ENCODE data around the gene TAX1BP1. TPM values are rescaled to one million over a fixed set of nuclear protein-coding genes. Genes with fewer than 3 reads are reported as not detected.
A peak's percentile ranks its signal among the peaks of the same experiment; 100 is the strongest.

TAX1BP1 gene
- total RNA-seq, 1 experiment from 2014 or later = 58.5 TPM

DNA sequence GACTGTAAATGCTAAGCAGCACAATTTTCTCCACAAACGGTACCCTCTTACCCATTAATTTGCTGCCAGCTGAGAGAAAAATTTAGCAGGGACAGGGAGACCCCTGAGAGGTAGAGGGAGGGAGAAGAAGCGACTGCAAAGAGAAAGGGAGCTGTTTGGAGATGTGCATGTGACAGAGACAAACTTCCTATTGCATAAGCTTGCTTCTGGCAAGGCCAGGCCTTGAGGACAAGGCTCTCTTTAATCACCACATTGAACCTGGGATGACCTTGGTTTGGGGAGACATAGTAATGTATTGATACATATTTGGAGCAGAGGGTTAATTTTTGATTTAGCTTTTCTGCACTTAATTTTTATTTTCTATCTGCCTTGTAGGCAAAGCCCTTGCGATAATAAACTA, 46.2 kb upstream of the TAX1BP1 start:
- intact Hi-C loops (cut with micrococcal nuclease) = loop anchor here (5.0 to 10.0 kb wide), 2 partner anchors 139 to 381 kb away; no protein-coding TSS in a partner anchor
- H3K79me2 ChIP-seq (ENCODE audit: low read length) = no peaks in the 10 kb centered on the region
- no peak overlapping the region for H2AFZ ChIP-seq (ENCODE audit: low read length)
- no peaks in the 10 kb centered on the region for H3K9me3 ChIP-seq (ENCODE audit: low read length)
- H3K27me3 ChIP-seq (ENCODE audit: low read length) = no peaks in the 10 kb centered on the region
- H3F3A ChIP-seq (ENCODE audit: low read length, unreplicated experiment) = no peaks in the 10 kb centered on the region
- H3K4me3 ChIP-seq (ENCODE audit: low read length) = no peak overlapping the region
- H3K36me3 ChIP-seq (ENCODE audit: low read depth, low read length) = no peaks in the 10 kb centered on the region
- H3K9ac ChIP-seq (ENCODE audit: low read length) = no peak overlapping the region
- ChIA-PET CTCF (no interaction called here), POLR2A (ENCODE audit: unreplicated experiment) (interaction anchor here (0.6 kb wide), 1 partner anchor 74 kb away, joined by 4 read pairs; no protein-coding TSS in a partner anchor)
- H3K4me1 ChIP-seq (ENCODE audit: insufficient read depth, low read length) = peaks cover 14% of the 10 kb centered on the region
- no peak overlapping the region for H3K27ac ChIP-seq (ENCODE audit: low read length)
- no peaks in the 10 kb centered on the region for H4K20me1 ChIP-seq (ENCODE audit: low read length)
- TF ChIP-seq, protein P1, sequence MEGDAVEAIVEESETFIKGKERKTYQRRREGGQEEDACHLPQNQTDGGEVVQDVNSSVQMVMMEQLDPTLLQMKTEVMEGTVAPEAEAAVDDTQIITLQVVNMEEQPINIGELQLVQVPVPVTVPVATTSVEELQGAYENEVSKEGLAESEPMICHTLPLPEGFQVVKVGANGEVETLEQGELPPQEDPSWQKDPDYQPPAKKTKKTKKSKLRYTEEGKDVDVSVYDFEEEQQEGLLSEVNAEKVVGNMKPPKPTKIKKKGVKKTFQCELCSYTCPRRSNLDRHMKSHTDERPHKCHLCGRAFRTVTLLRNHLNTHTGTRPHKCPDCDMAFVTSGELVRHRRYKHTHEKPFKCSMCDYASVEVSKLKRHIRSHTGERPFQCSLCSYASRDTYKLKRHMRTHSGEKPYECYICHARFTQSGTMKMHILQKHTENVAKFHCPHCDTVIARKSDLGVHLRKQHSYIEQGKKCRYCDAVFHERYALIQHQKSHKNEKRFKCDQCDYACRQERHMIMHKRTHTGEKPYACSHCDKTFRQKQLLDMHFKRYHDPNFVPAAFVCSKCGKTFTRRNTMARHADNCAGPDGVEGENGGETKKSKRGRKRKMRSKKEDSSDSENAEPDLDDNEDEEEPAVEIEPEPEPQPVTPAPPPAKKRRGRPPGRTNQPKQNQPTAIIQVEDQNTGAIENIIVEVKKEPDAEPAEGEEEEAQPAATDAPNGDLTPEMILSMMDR (conservative IDR thresholded peaks at IDR 0.05; ENCODE audit: low read depth, low read length) = no peak
- TF ChIP-seq EZH2phosphoT487 (IDR thresholded peaks at IDR 0.05; ENCODE audit: borderline replicate concordance, low read length) = no peak
- no peak for TF ChIP-seq EZH2 (IDR thresholded peaks at IDR 0.05; ENCODE audit: low read length, unreplicated experiment)
- DNase-seq = no peak
- no TSS peak for BruUV-seq (replicated peaks)
- H3K4me2 ChIP-seq (ENCODE audit: low read length) = no peak overlapping the region
- no peak for ATAC-seq
- H3K9me2 ChIP-seq (replicated peaks; ENCODE audit: low read length) = no peaks in the 10 kb centered on the region

GRCh38 chr7:27695096-27695495, 44.9 kb upstream of the TAX1BP1 start:
- Histone ChIP-seq H3K9me2 (replicated peaks; ENCODE audit: low read length) (no peaks in the 10 kb centered on the region), H3K4me3 (ENCODE audit: low read length) (no peak overlapping the region), H3F3A (ENCODE audit: low read length, unreplicated experiment) (no peaks in the 10 kb centered on the region), H3K27ac (ENCODE audit: low read length) (no peak overlapping the region), H3K36me3 (ENCODE audit: low read depth, low read length) (no peaks in the 10 kb centered on the region), H3K4me2 (ENCODE audit: low read length) (no peak overlapping the region), H3K9me3 (ENCODE audit: low read length) (no peaks in the 10 kb centered on the region), H3K9ac (ENCODE audit: low read length) (no peak overlapping the region), H2AFZ (ENCODE audit: low read length) (no peak overlapping the region), H3K27me3 (ENCODE audit: low read length) (no peaks in the 10 kb centered on the region), H3K79me2 (ENCODE audit: low read length) (no peaks in the 10 kb centered on the region), H3K4me1 (ENCODE audit: insufficient read depth, low read length) (peaks cover 9% of the 10 kb centered on the region), H4K20me1 (ENCODE audit: low read length) (no peaks in the 10 kb centered on the region)
- ChIA-PET CTCF (no interaction called here), POLR2A (ENCODE audit: unreplicated experiment) (no interaction called here)
- no TSS peak for BruUV-seq (replicated peaks)
- TF ChIP-seq EZH2phosphoT487 (IDR thresholded peaks at IDR 0.05; ENCODE audit: borderline replicate concordance, low read length) = no peak
- TF ChIP-seq EZH2 (IDR thresholded peaks at IDR 0.05; ENCODE audit: low read length, unreplicated experiment) = no peak
- TF ChIP-seq, protein P1 (conservative IDR thresholded peaks at IDR 0.05; ENCODE audit: low read depth, low read length) = no peak
- DNase-seq (no peak), ATAC-seq (no peak)
- intact Hi-C loops (cut with micrococcal nuclease) = loop anchor here (10.0 kb wide), 1 partner anchor 380 kb away; no protein-coding TSS in a partner anchor

DNA sequence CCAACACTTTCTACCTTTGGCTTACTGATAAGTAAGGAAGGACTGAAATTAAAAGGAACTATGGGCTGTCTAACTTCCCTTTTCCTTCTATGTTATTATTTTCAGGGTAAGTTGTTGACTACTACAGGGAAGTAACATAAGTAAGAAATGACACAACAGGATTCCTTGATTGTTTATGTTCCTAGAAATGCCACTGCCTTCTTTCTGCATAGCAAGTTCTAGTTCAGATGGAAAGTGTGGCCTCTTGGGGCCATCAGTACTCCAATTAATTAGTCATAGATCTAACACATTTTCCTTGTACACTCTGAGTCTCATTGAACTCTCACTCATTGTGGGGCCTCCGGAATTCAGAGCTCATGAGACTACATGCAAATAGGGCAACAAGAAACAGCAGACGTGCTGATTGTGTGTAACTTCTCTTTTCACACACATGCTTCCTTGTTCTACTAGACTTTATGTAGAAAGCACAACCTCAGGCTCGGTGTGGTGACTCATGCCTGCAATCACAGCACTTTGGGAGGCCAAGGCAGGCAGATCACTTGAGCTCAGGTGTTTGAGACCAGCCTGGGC, 42.0 kb upstream of the TAX1BP1 start:
- H4K20me1 ChIP-seq (ENCODE audit: low read length) = no peaks in the 10 kb centered on the region
- no peaks in the 10 kb centered on the region for H3K9me3 ChIP-seq (ENCODE audit: low read length)
- H3K9ac ChIP-seq (ENCODE audit: low read length) = no peak overlapping the region
- H3K4me2 ChIP-seq (ENCODE audit: low read length) = no peak overlapping the region
- H3K27me3 ChIP-seq (ENCODE audit: low read length) = no peaks in the 10 kb centered on the region
- no peak overlapping the region for H3K27ac ChIP-seq (ENCODE audit: low read length)
- intact Hi-C loops (cut with micrococcal nuclease) = loop anchor here (10.0 kb wide), 1 partner anchor 377 kb away; no protein-coding TSS in a partner anchor
- no peaks in the 10 kb centered on the region for H3K79me2 ChIP-seq (ENCODE audit: low read length)
- no TSS peak for BruUV-seq (replicated peaks)
- ATAC-seq = peak; percentile 43
- H3F3A ChIP-seq (ENCODE audit: low read length, unreplicated experiment) = no peaks in the 10 kb centered on the region
- CTCF ChIA-PET = interaction anchor here (0.6 kb wide), 1 partner anchor 237 kb away, joined by 3 read pairs; no protein-coding TSS in a partner anchor
- H3K36me3 ChIP-seq (ENCODE audit: low read depth, low read length) = no peaks in the 10 kb centered on the region
- H3K4me1 ChIP-seq (ENCODE audit: insufficient read depth, low read length) = peaks cover 9% of the 10 kb centered on the region
- no peak overlapping the region for H3K4me3 ChIP-seq (ENCODE audit: low read length)
- POLR2A ChIA-PET (ENCODE audit: unreplicated experiment) = no interaction called here
- peak; percentile 28 for DNase-seq
- no peaks in the 10 kb centered on the region for H3K9me2 ChIP-seq (replicated peaks; ENCODE audit: low read length)
- 0 out of 2 replicates have a peak overlapping the region, but pooled peaks have one; percentile 4 for H2AFZ ChIP-seq (ENCODE audit: low read length)
- TF ChIP-seq EZH2phosphoT487 (IDR thresholded peaks at IDR 0.05; ENCODE audit: borderline replicate concordance, low read length) (no peak), EZH2 (IDR thresholded peaks at IDR 0.05; ENCODE audit: low read length, unreplicated experiment) (no peak)
- TF ChIP-seq, protein P1 (conservative IDR thresholded peaks at IDR 0.05; ENCODE audit: low read depth, low read length) = no peak

Measured in PC-3 (cell line).